Loucy (cell line): Measurements from ENCODE around the gene LPO.

ENCODE experiments used
- EZH2phosphoT487 ChIP-seq: fragments of 200-600 bp; IDR thresholded peaks from 2 replicates; pipeline ENCODE4 v1.6.1; 2018; ENCODE audit warnings: antibody characterized with exemption, mild to moderate bottlenecking, moderate library complexity, borderline replicate concordance
- TF ChIP-seq, protein P1 (sequence below): fragments of 200-600 bp; sonication (generic); conservative IDR thresholded peaks from 2 replicates; pipeline ENCODE4 v1.5.1; 2014; ENCODE audit warnings: mild to moderate bottlenecking, antibody characterized with exemption, low read length

DNA sequence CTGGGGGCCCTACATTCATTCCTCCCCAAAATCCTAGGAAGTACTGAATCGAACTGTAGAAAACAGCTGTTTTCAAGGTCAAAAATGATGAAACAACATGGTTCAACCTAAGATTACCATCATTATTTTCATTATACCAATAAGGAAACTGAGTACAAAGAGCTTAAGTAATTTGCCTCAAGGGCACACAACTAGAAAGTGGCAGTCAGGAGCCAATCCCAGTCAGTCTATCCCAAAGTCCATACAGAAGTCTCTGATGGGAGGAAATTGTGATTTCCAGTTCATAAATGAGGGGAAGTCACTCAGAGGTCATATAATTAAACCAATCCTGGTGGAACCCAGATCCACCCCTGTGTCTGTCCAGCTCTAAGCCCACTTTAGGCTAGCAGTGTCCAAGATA, 8.4 kb downstream of the LPO start:
- TF ChIP-seq, protein P1, sequence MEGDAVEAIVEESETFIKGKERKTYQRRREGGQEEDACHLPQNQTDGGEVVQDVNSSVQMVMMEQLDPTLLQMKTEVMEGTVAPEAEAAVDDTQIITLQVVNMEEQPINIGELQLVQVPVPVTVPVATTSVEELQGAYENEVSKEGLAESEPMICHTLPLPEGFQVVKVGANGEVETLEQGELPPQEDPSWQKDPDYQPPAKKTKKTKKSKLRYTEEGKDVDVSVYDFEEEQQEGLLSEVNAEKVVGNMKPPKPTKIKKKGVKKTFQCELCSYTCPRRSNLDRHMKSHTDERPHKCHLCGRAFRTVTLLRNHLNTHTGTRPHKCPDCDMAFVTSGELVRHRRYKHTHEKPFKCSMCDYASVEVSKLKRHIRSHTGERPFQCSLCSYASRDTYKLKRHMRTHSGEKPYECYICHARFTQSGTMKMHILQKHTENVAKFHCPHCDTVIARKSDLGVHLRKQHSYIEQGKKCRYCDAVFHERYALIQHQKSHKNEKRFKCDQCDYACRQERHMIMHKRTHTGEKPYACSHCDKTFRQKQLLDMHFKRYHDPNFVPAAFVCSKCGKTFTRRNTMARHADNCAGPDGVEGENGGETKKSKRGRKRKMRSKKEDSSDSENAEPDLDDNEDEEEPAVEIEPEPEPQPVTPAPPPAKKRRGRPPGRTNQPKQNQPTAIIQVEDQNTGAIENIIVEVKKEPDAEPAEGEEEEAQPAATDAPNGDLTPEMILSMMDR = no peak
- no peak for TF ChIP-seq EZH2phosphoT487
